Loucy (cell line): ENCODE measurements around the gene ABHD6.

Experiments
- H2AFZ ChIP-seq: fragments of 200-600 bp; sonication (generic); 2 replicates; pipeline ENCODE4 v1.6.0; 2016; ENCODE audit warnings: antibody characterized with exemption, mild to moderate bottlenecking, low read length, moderate library complexity
- H3F3A ChIP-seq: fragments of 200-600 bp; 2 replicates; pipeline ENCODE4 v1.6.0; 2016; ENCODE audit warnings: antibody characterized with exemption, low read depth, mild to moderate bottlenecking
- H3K27me3 ChIP-seq: fragments of 200-600 bp; sonication (generic); 2 replicates; pipeline ENCODE4 v1.6.1; 2014; ENCODE audit warnings: low read length, mild to moderate bottlenecking; ENCODE audit not compliant: insufficient read depth, poor library complexity, severe bottlenecking
- H3K36me3 ChIP-seq: fragments of 200-600 bp; sonication (generic); 2 replicates; pipeline ENCODE4 v1.6.1; 2016; ENCODE audit warnings: low read length; ENCODE audit not compliant: insufficient read depth
- H3K4me1 ChIP-seq: fragments of 200-600 bp; sonication (generic); 2 replicates; pipeline ENCODE4 v1.5.1; 2014; ENCODE audit warnings: low read length, mild to moderate bottlenecking; ENCODE audit not compliant: insufficient read depth, poor library complexity, severe bottlenecking
- H3K4me2 ChIP-seq: fragments of 200-600 bp; sonication (generic); 2 replicates; pipeline ENCODE4 v1.6.0; 2014; ENCODE audit warnings: antibody characterized with exemption, low read length, low read depth, mild to moderate bottlenecking; ENCODE audit not compliant: poor library complexity, severe bottlenecking
- H3K4me3 ChIP-seq: fragments of 200-600 bp; sonication (generic); 2 replicates; pipeline ENCODE4 v1.5.1; 2014; ENCODE audit warnings: low read length, mild to moderate bottlenecking, mixed read lengths; ENCODE audit not compliant: poor library complexity, severe bottlenecking
- H3K79me2 ChIP-seq: fragments of 200-600 bp; sonication (generic); 2 replicates; pipeline ENCODE4 v1.6.1; 2014; ENCODE audit warnings: low read length; ENCODE audit not compliant: insufficient read depth
- H3K9ac ChIP-seq: fragments of 200-600 bp; sonication (generic); 2 replicates; pipeline ENCODE4 v1.6.0; 2014; ENCODE audit warnings: mild to moderate bottlenecking, low read depth, low read length, moderate library complexity; ENCODE audit not compliant: poor library complexity, severe bottlenecking
- H3K9me2 ChIP-seq: fragments of 200-600 bp; sonication (generic); replicated peaks from 2 replicates; pipeline ENCODE4 v1.6.1; 2016; ENCODE audit warnings: low read depth, low read length, mixed read lengths
- H3K9me3 ChIP-seq: fragments of 200-600 bp; sonication (generic); 2 replicates; pipeline ENCODE4 v1.6.1; 2014; ENCODE audit warnings: mild to moderate bottlenecking, antibody characterized with exemption, low read length, low read depth; ENCODE audit not compliant: insufficient read depth
- H4K20me1 ChIP-seq: fragments of 200-600 bp; sonication (generic); 2 replicates; pipeline ENCODE4 v1.6.0; 2014; ENCODE audit warnings: antibody characterized with exemption, low read length, mild to moderate bottlenecking; ENCODE audit not compliant: insufficient read depth, poor library complexity, severe bottlenecking
- CTCF ChIP-seq: fragments of 200-600 bp; sonication (generic); conservative IDR thresholded peaks from 2 replicates; pipeline ENCODE4 v1.5.1; 2014; ENCODE audit warnings: mild to moderate bottlenecking, antibody characterized with exemption, low read length
- EZH2phosphoT487 ChIP-seq: fragments of 200-600 bp; IDR thresholded peaks from 2 replicates; pipeline ENCODE4 v1.6.1; 2018; ENCODE audit warnings: antibody characterized with exemption, mild to moderate bottlenecking, moderate library complexity, borderline replicate concordance

ABHD6 gene

GRCh38 chr3:58269356-58269755, 31.8 kb downstream of the ABHD6 start:
- Histone ChIP-seq H3F3A (no peaks in the 10 kb centered on the region; the same call in 1 of the 2 replicates), H3K27me3 (no peaks in the 10 kb centered on the region), H3K9me2 (no peaks in the 10 kb centered on the region), H3K4me2 (no peak overlapping the region), H3K79me2 (no peaks in the 10 kb centered on the region), H3K9ac (no peak overlapping the region), H4K20me1 (no peaks in the 10 kb centered on the region), H3K36me3 (no peaks in the 10 kb centered on the region), H3K4me1 (peaks cover 3% of the 10 kb centered on the region), H3K9me3 (no peaks in the 10 kb centered on the region), H2AFZ (no peak overlapping the region), H3K4me3 (no peak overlapping the region)
- TF ChIP-seq EZH2phosphoT487 (no peak), CTCF (no peak)

GRCh38 chr3:58270485-58270884, 32.9 kb downstream of the ABHD6 start:
- no peaks in the 10 kb centered on the region for H3K79me2 ChIP-seq
- no peak overlapping the region for H3K4me2 ChIP-seq
- H3K4me3 ChIP-seq: no peak overlapping the region
- H3K9ac ChIP-seq: no peak overlapping the region
- no peaks in the 10 kb centered on the region for H3K9me2 ChIP-seq
- no peaks in the 10 kb centered on the region; the same call in 1 of the 2 replicates for H3F3A ChIP-seq
- H3K27me3 ChIP-seq: no peaks in the 10 kb centered on the region
- no peaks in the 10 kb centered on the region for H3K36me3 ChIP-seq
- TF ChIP-seq EZH2phosphoT487 (no peak), CTCF (no peak)
- peaks cover 3% of the 10 kb centered on the region for H3K4me1 ChIP-seq
- no peaks in the 10 kb centered on the region for H4K20me1 ChIP-seq
- H2AFZ ChIP-seq: no peak overlapping the region
- no peaks in the 10 kb centered on the region for H3K9me3 ChIP-seq

- Histone ChIP-seq H3K9me3 (no peaks in the 10 kb centered on the region), H3K79me2 (no peaks in the 10 kb centered on the region), H3K36me3 (no peaks in the 10 kb centered on the region), H3K27me3 (no peaks in the 10 kb centered on the region), H3K4me3 (no peak overlapping the region), H3F3A (no peaks in the 10 kb centered on the region; the same call in 1 of the 2 replicates), H2AFZ (no peak overlapping the region), H3K9me2 (no peaks in the 10 kb centered on the region), H4K20me1 (no peaks in the 10 kb centered on the region), H3K4me2 (no peak overlapping the region), H3K4me1 (peaks cover 3% of the 10 kb centered on the region), H3K9ac (no peak overlapping the region)
- no peak for TF ChIP-seq CTCF
- no peak for TF ChIP-seq EZH2phosphoT487
Observed at GRCh38 chr3:58271901-58272501, 34.4 kb downstream of the ABHD6 start.
